Keratinocyte (primary cell): ENCODE data around the gene PNLIP. TPM values are rescaled to one million over a fixed set of nuclear protein-coding genes. Genes with fewer than 3 reads are reported as not detected.

ENCODE experiments used
- DNase-seq: peaks from one replicate; pipeline ENCODE4 v3.0.0-alpha.2; 2011; ENCODE audit warnings: low read depth, missing footprints, low spot score
- FAIRE-seq: peaks from 2 replicates; lab custom pipeline; 2011; peaks lifted over from hg19 to GRCh38; lab: Jason Lieb, UNC
- H2AFZ ChIP-seq: 2 replicates; pipeline ENCODE4 v1.6.0; 2012; ENCODE audit warnings: low read length, control low read depth, inconsistent platforms; ENCODE audit not compliant: control insufficient read depth
- H3K27ac ChIP-seq: 2 replicates; pipeline ENCODE4 v1.5.1; 2011; ENCODE audit warnings: low read length; ENCODE audit not compliant: control insufficient read depth, insufficient read depth
- H3K27me3 ChIP-seq: 3 replicates; pipeline ENCODE4 v1.6.0; 2011; ENCODE audit warnings: low read length; ENCODE audit not compliant: control insufficient read depth, insufficient read depth; ENCODE audit errors: extremely low read depth
- H3K36me3 ChIP-seq, 2 experiments: 2 replicates in 1 of 2; 3 replicates in 1 of 2; pipeline ENCODE4 v1.5.1; 2011; ENCODE audit warnings: low read length in 2 of 2, mild to moderate bottlenecking in 1 of 2; ENCODE audit not compliant: control insufficient read depth in 2 of 2, insufficient read depth in 2 of 2; ENCODE audit errors: extremely low read depth in 1 of 2
- H3K4me1 ChIP-seq: 3 replicates; pipeline ENCODE4 v1.5.1; 2011; ENCODE audit warnings: low read length; ENCODE audit not compliant: control insufficient read depth, insufficient read depth; ENCODE audit errors: extremely low read depth
- H3K4me2 ChIP-seq: 3 replicates; pipeline ENCODE4 v1.6.0; 2011; ENCODE audit warnings: low read depth, low read length; ENCODE audit not compliant: control insufficient read depth, insufficient read depth; ENCODE audit errors: extremely low read depth
- H3K4me3 ChIP-seq, 3 experiments: fragments of 200-600 bp in 1 of 3; sonication (generic) in 1 of 3; 2 replicates in 2 of 3; 3 replicates in 1 of 3; pipeline ENCODE4 v1.5.1; 2011 to 2016; ENCODE audit warnings: low read length in 3 of 3, mild to moderate bottlenecking in 3 of 3, control low read depth in 2 of 3, inconsistent platforms in 1 of 3, low read depth in 1 of 3, mixed read lengths in 1 of 3, mixed run types in 1 of 3, moderate library complexity in 1 of 3; ENCODE audit not compliant: control insufficient read depth in 2 of 3, insufficient read depth in 2 of 3; ENCODE audit errors: extremely low read depth in 1 of 3
- H3K79me2 ChIP-seq: 2 replicates; pipeline ENCODE4 v1.6.0; 2012; ENCODE audit warnings: low read length; ENCODE audit not compliant: control insufficient read depth, insufficient read depth
- H3K9ac ChIP-seq: 3 replicates; pipeline ENCODE4 v1.6.0; 2011; ENCODE audit warnings: low read length; ENCODE audit not compliant: control insufficient read depth, insufficient read depth; ENCODE audit errors: extremely low read depth
- H3K9me1 ChIP-seq: 3 replicates; pipeline ENCODE4 v1.6.0; 2011; ENCODE audit warnings: low read length; ENCODE audit not compliant: control insufficient read depth, insufficient read depth; ENCODE audit errors: extremely low read depth
- H3K9me3 ChIP-seq: 2 replicates; pipeline ENCODE4 v1.5.1; 2012; ENCODE audit warnings: low read depth, low read length; ENCODE audit not compliant: control insufficient read depth
- H4K20me1 ChIP-seq: 3 replicates; pipeline ENCODE4 v1.6.0; 2011; ENCODE audit warnings: low read length; ENCODE audit not compliant: control insufficient read depth, insufficient read depth; ENCODE audit errors: extremely low read depth
- CTCF ChIP-seq, 3 experiments: IDR thresholded peaks in 1 of 3; conservative IDR thresholded peaks in 1 of 3; optimal IDR thresholded peaks in 1 of 3; 2 replicates in 2 of 3; 3 replicates in 1 of 3; pipeline versions ENCODE3 to v1.5.1; 2011; ENCODE audit warnings: low read length in 3 of 3, mild to moderate bottlenecking in 3 of 3, moderate library complexity in 2 of 3, control low read depth in 1 of 3, inconsistent platforms in 1 of 3; ENCODE audit not compliant: insufficient read depth in 2 of 3; ENCODE audit errors: extremely low read depth in 1 of 3
- EZH2 ChIP-seq: IDR thresholded peaks from one replicate; pipeline ENCODE4 v1.6.1; 2012; ENCODE audit warnings: inconsistent platforms, mild to moderate bottlenecking, low read length, moderate library complexity
- dilution Hi-C: fragments of 300-500 bp; cut with MboI; formaldehyde crosslinking; loops from one replicate; pipeline ENCODE4 v1.7.0; 2020; ENCODE audit warnings: low sequenced_read_pairs; ENCODE audit not compliant: extremely low pct_ligation_motif_present
- polyA plus RNA-seq, 5 experiments: library from polyadenylated mRNA; depleted of rRNA in 3 of 5; stranded (reverse) in 3 of 5; stranded (forward) in 1 of 5; unstranded in 1 of 5; fragments of >200 nt; gene quantifications; 1 replicate in 1 of 5; 2 replicates in 3 of 5; 3 replicates in 1 of 5; pipeline versions ENCODE4 v1.2.1 to v1.2.3, GENCODE V29; 2011 to 2012; ENCODE audit warnings: missing spikeins in 2 of 5, low read depth in 1 of 5, low replicate concordance in 1 of 5
- small RNA-seq, 3 experiments: library from RNA; depleted of rRNA; stranded (forward); fragments of <200 nt; gene quantifications; one replicate each; pipeline ENCODE3, GENCODE V24; 2012; ENCODE audit warnings: low read depth in 3 of 3, low replicate concordance in 1 of 3; ENCODE audit not compliant: insufficient read length in 3 of 3

PNLIP gene
- polyA plus RNA-seq, 1 donor (not counting 4 experiments of a cell fraction or from before 2014, with no cell fraction given) = not detected

GRCh38 chr10:116614796-116615195 lies 69.1 kb downstream of the PNLIP start:
- no peaks in the 10 kb centered on the region for H3K79me2 ChIP-seq
- dilution Hi-C loops = no loop called here
- TF ChIP-seq EZH2 (no peak), CTCF (optimal IDR thresholded peaks at IDR 0.05 in 1 of 3, IDR thresholded peaks at IDR 0.05 in 1 of 3, conservative IDR thresholded peaks at IDR 0.05 in 1 of 3; ENCODE audit: extremely low read depth in 1 of 3, insufficient read depth in 2 of 3, low read length in 3 of 3) (no peak)
- H3K4me2 ChIP-seq = no peak overlapping the region
- H3K9ac ChIP-seq = no peak overlapping the region
- H3K9me3 ChIP-seq = no peaks in the 10 kb centered on the region
- no peak for DNase-seq
- no peaks in the 10 kb centered on the region for H3K9me1 ChIP-seq
- no peaks in the 10 kb centered on the region for H3K27me3 ChIP-seq
- FAIRE-seq = no peak
- no peaks in the 10 kb centered on the region for H3K36me3 ChIP-seq
- H4K20me1 ChIP-seq = no peaks in the 10 kb centered on the region
- H3K4me3 ChIP-seq = no peak overlapping the region
- no peaks in the 10 kb centered on the region for H3K4me1 ChIP-seq
- no peak overlapping the region for H3K27ac ChIP-seq
- H2AFZ ChIP-seq = no peak overlapping the region

- H3K4me2 ChIP-seq = no peak overlapping the region
- dilution Hi-C loops = no loop called here
- TF ChIP-seq EZH2 (no peak), CTCF (optimal IDR thresholded peaks at IDR 0.05 in 1 of 3, IDR thresholded peaks at IDR 0.05 in 1 of 3, conservative IDR thresholded peaks at IDR 0.05 in 1 of 3; ENCODE audit: extremely low read depth in 1 of 3, insufficient read depth in 2 of 3, low read length in 3 of 3) (no peak)
- no peaks in the 10 kb centered on the region for H3K9me3 ChIP-seq
- H3K79me2 ChIP-seq = no peaks in the 10 kb centered on the region
- DNase-seq (no peak), FAIRE-seq (no peak)
- H3K27me3 ChIP-seq = no peaks in the 10 kb centered on the region
- H3K4me3 ChIP-seq = no peak overlapping the region
- H3K36me3 ChIP-seq = no peaks in the 10 kb centered on the region
- no peak overlapping the region for H3K27ac ChIP-seq
- no peak overlapping the region for H3K9ac ChIP-seq
- no peaks in the 10 kb centered on the region for H3K4me1 ChIP-seq
- no peak overlapping the region for H2AFZ ChIP-seq
- H4K20me1 ChIP-seq = no peaks in the 10 kb centered on the region
- no peaks in the 10 kb centered on the region for H3K9me1 ChIP-seq
Observed at GRCh38 chr10:116615199-116615776, 69.6 kb downstream of the PNLIP start.

Small RNA genes within 50 kb of the gene (small RNA-seq; reads per million reads assigned to genes)
- gene RNU6-1090P = 0 reads per million in 3 experiments

Other genes starting within 250 kb of the PNLIP start
- not detected in 3 replicates for gene CCDC172, start 221.5 kb upstream of the PNLIP start, polyA plus RNA-seq
- 64.5 to 120 TPM (median 117 TPM) in 3 replicates for gene PNLIPRP3, start 118.1 kb upstream of the PNLIP start, polyA plus RNA-seq
- gene PNLIPRP1, start 45.0 kb downstream of the PNLIP start, polyA plus RNA-seq = not detected in 3 replicates
- not detected in 3 replicates for gene PNLIPRP2, start 75.0 kb downstream of the PNLIP start, polyA plus RNA-seq
- gene HSPA12A, start 196.6 kb downstream of the PNLIP start, polyA plus RNA-seq = 5.4 to 8.5 TPM (median 8.1 TPM) in 3 replicates